ENCODE data around the gene NUDCD2.

Gene NUDCD2

GRCh38 chr5:163439092-163439425, 20.8 kb downstream of the NUDCD2 start:
- Histone ChIP-seq H2AFZ (no peak overlapping the region), H3K4me3 (ENCODE audit: low read depth, low read length) (no peak overlapping the region), H3K36me3 (ENCODE audit: control insufficient read depth, insufficient read depth, low read length) (no peaks in the 10 kb centered on the region), H3K9ac (no peak overlapping the region), H3K27ac (peak overlapping the region; percentile 10), H3K4me1 (peaks cover 8% of the 10 kb centered on the region), H3K27me3 (ENCODE audit: control insufficient read depth, insufficient read depth, low read length) (no peaks in the 10 kb centered on the region), H3K4me2 (ENCODE audit: low read length) (peak overlapping the region; percentile 34), H3K9me3 (ENCODE audit: control insufficient read depth, low read length) (no peaks in the 10 kb centered on the region), H3K79me2 (peaks cover 17% of the 10 kb centered on the region)
- TF ChIP-seq, protein P1, sequence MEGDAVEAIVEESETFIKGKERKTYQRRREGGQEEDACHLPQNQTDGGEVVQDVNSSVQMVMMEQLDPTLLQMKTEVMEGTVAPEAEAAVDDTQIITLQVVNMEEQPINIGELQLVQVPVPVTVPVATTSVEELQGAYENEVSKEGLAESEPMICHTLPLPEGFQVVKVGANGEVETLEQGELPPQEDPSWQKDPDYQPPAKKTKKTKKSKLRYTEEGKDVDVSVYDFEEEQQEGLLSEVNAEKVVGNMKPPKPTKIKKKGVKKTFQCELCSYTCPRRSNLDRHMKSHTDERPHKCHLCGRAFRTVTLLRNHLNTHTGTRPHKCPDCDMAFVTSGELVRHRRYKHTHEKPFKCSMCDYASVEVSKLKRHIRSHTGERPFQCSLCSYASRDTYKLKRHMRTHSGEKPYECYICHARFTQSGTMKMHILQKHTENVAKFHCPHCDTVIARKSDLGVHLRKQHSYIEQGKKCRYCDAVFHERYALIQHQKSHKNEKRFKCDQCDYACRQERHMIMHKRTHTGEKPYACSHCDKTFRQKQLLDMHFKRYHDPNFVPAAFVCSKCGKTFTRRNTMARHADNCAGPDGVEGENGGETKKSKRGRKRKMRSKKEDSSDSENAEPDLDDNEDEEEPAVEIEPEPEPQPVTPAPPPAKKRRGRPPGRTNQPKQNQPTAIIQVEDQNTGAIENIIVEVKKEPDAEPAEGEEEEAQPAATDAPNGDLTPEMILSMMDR (IDR thresholded peaks at IDR 0.05): no peak

DNA sequence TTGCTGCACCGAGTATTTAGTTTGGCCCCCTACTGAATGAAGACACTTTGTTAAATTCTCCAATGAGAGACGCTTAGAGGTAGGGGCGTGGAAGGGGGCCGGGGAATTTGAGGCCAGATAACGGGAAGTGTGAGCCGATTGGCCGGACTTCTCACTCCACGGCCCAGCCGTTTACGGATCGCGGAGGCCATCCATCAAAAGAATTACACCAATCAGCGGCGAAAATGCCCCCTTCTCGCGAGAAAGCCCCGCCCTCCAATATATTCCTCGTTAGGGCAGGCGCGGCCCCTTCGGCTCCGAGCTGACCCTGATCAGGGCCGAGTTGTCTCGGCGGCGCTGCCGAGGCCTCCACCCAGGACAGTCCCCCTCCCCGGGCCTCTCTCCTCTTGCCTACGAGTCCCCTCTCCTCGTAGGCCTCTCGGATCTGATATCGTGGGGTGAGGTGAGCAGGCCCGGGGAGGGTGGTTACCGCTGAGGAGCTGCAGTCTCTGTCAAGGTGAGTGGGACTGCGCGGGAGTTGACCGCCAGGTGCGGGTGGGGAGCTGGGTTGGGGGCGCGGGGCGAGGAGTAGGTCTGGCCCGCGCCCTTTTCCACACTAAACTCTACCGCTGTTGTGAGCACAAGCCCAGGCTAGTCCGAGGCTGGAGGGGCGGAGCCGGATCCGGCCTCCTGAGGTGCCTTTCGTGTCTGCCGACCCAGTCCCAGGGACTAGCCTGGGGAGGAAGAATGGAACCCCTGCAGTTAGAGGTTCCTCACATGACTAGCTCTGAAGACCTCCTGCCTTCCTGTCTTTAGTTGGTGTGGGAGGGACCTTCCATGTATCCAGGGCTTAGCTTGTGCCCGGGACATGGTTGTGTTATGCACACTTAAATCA, 22.4 kb downstream of the NUDCD2 start, which contains the start of gene CCNG1:
CCNG1 (plus strand) TSS at position 287 of the 874 bp plus-strand sequence. CDS start 1,662 bp downstream, outside the sequence.
- TF ChIP-seq, protein P1 (IDR thresholded peaks at IDR 0.05): no peak
- peaks cover 8% of the 10 kb centered on the region for H3K4me1 ChIP-seq
- peak within 1 kb of the TSS; percentile 99 for H2AFZ ChIP-seq
- H3K9ac ChIP-seq: peak within 1 kb of the TSS; percentile 90
- peak within 1 kb of the TSS; percentile 100 for H3K4me3 ChIP-seq (ENCODE audit: low read depth, low read length)
- no peaks in the 10 kb centered on the region for H3K36me3 ChIP-seq (ENCODE audit: control insufficient read depth, insufficient read depth, low read length)
- no peaks in the 10 kb centered on the region for H3K27me3 ChIP-seq (ENCODE audit: control insufficient read depth, insufficient read depth, low read length)
- peaks cover 17% of the 10 kb centered on the region for H3K79me2 ChIP-seq
- peak within 1 kb of the TSS; percentile 91 for H3K27ac ChIP-seq
- H3K9me3 ChIP-seq (ENCODE audit: control insufficient read depth, low read length): no peaks in the 10 kb centered on the region
- H3K4me2 ChIP-seq (ENCODE audit: low read length): peak within 1 kb of the TSS; percentile 74

DNA sequence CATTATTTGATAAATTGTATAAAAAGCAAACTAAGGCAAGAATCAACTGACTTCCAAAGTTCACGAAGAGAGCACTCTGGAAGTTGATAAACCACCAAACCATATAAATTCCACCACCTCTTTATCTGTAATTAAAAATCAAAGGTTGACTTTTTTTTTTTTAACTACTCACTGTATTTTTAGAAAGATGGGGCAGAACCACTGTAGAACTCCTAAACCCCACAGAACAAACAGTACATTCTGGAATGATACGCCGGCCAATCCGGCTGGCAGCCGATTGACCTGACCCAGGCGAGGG, 22.9 kb downstream of the NUDCD2 start:
- H3K9ac ChIP-seq: no peak overlapping the region

GRCh38 chr5:163436515-163436914, 23.4 kb downstream of the NUDCD2 start:
- H3K27ac ChIP-seq: peak overlapping the region; percentile 91
- TF ChIP-seq, protein P1 (IDR thresholded peaks at IDR 0.05): no peak
- H3K4me3 ChIP-seq (ENCODE audit: low read depth, low read length): no peak overlapping the region
- peak overlapping the region; percentile 74 for H3K4me2 ChIP-seq (ENCODE audit: low read length)
- peak overlapping the region; percentile 99 for H2AFZ ChIP-seq
- H3K9ac ChIP-seq: no peak overlapping the region
- peaks cover 8% of the 10 kb centered on the region for H3K4me1 ChIP-seq
- no peaks in the 10 kb centered on the region for H3K36me3 ChIP-seq (ENCODE audit: control insufficient read depth, insufficient read depth, low read length)
- no peaks in the 10 kb centered on the region for H3K9me3 ChIP-seq (ENCODE audit: control insufficient read depth, low read length)
- no peaks in the 10 kb centered on the region for H3K27me3 ChIP-seq (ENCODE audit: control insufficient read depth, insufficient read depth, low read length)
- H3K79me2 ChIP-seq: peaks cover 17% of the 10 kb centered on the region

More for the DNA sequence above, 22.9 kb downstream of the NUDCD2 start:
- peak overlapping the region; percentile 74 for H3K4me2 ChIP-seq (ENCODE audit: low read length)
- peak overlapping the region; percentile 100 for H3K4me3 ChIP-seq (ENCODE audit: low read depth, low read length)
- H2AFZ ChIP-seq: peak overlapping the region; percentile 99
- peaks cover 8% of the 10 kb centered on the region for H3K4me1 ChIP-seq
- TF ChIP-seq, protein P1 (IDR thresholded peaks at IDR 0.05): no peak
- peak overlapping the region; percentile 91 for H3K27ac ChIP-seq
- H3K36me3 ChIP-seq (ENCODE audit: control insufficient read depth, insufficient read depth, low read length): no peaks in the 10 kb centered on the region
- H3K27me3 ChIP-seq (ENCODE audit: control insufficient read depth, insufficient read depth, low read length): no peaks in the 10 kb centered on the region
- peaks cover 17% of the 10 kb centered on the region for H3K79me2 ChIP-seq
- H3K9me3 ChIP-seq (ENCODE audit: control insufficient read depth, low read length): no peaks in the 10 kb centered on the region

Data from parathyroid adenoma (tissue), 2 donors.